ENCODE results near the gene MUC5AC. TPM values are rescaled to one million over a fixed set of nuclear protein-coding genes. Genes with fewer than 3 reads are reported as not detected.

MUC5AC gene
- total and polyA plus RNA-seq, 2 of the 13 experiments (the other 11 are each of a cell fraction or from before 2014, with no cell fraction given) = under 0.01 TPM; not detected in 1

DNA sequence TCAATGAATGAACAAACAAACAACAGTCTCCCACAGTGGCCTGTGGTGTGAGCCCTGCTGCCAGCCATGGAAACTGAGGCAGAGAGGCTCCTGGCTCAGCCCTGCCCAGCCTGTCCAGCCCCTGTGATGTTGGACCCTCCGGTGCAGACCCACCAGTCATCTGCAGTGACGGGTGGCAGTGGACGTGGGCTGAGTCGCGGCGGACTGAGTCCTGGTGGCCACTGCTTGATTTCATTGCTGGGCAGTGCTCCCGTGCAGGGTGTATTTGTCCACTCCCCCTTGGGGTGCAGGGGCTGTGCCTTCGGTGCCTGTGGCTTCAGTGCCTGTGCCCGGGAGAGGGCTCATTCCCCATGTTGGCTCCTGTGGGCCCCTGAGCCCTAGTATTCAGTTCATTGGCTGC is 31.9 kb upstream of the MUC5AC start:
- no peaks in the 10 kb centered on the region; the same call in 1 of the 2 replicates for H4K20me1 ChIP-seq (ENCODE audit: insufficient read depth, low read length)
- FAIRE-seq (no peak), DNase-seq (ENCODE audit: low spot score) (no peak), ATAC-seq (no peak)
- no TSS peak for BruUV-seq (replicated peaks)
- H3K4me3 ChIP-seq (replicated peaks in 1 of 3; ENCODE audit: insufficient read depth in 1 of 3, low read depth in 2 of 3, low read length in 3 of 3) = no peak overlapping the region
- H3K9me3 ChIP-seq (ENCODE audit: low read length) = no peaks in the 10 kb centered on the region
- H3K4me1 ChIP-seq (ENCODE audit: insufficient read depth, low read length) = no peaks in the 10 kb centered on the region
- H3K9ac ChIP-seq (ENCODE audit: insufficient read depth, low read depth, low read length) = no peak overlapping the region
- TF ChIP-seq HMG20B (CRISPR knock-in tag; conservative IDR thresholded peaks at IDR 0.05) (no peak), REL (CRISPR knock-in tag; conservative IDR thresholded peaks at IDR 0.05) (no peak), ZBTB10 (CRISPR knock-in tag; IDR thresholded peaks at IDR 0.05; ENCODE audit: borderline replicate concordance) (no peak), HNF4G (IDR thresholded peaks at IDR 0.05; ENCODE audit: borderline replicate concordance, low read depth, low read length) (no peak), HNF4G (CRISPR knock-in tag; IDR thresholded peaks at IDR 0.05; ENCODE audit: borderline replicate concordance, low read depth) (no peak), HINFP (CRISPR knock-in tag; IDR thresholded peaks at IDR 0.05; ENCODE audit: low read depth) (no peak)
- TF ChIP-seq, protein P1, sequence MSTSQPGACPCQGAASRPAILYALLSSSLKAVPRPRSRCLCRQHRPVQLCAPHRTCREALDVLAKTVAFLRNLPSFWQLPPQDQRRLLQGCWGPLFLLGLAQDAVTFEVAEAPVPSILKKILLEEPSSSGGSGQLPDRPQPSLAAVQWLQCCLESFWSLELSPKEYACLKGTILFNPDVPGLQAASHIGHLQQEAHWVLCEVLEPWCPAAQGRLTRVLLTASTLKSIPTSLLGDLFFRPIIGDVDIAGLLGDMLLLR (CRISPR knock-in tag; IDR thresholded peaks at IDR 0.05) = no peak
- TF ChIP-seq, protein P2, sequence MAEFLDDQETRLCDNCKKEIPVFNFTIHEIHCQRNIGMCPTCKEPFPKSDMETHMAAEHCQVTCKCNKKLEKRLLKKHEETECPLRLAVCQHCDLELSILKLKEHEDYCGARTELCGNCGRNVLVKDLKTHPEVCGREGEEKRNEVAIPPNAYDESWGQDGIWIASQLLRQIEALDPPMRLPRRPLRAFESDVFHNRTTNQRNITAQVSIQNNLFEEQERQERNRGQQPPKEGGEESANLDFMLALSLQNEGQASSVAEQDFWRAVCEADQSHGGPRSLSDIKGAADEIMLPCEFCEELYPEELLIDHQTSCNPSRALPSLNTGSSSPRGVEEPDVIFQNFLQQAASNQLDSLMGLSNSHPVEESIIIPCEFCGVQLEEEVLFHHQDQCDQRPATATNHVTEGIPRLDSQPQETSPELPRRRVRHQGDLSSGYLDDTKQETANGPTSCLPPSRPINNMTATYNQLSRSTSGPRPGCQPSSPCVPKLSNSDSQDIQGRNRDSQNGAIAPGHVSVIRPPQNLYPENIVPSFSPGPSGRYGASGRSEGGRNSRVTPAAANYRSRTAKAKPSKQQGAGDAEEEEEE (CRISPR knock-in tag; IDR thresholded peaks at IDR 0.05; ENCODE audit: borderline replicate concordance) = no peak
- TF ChIP-seq, protein P3, sequence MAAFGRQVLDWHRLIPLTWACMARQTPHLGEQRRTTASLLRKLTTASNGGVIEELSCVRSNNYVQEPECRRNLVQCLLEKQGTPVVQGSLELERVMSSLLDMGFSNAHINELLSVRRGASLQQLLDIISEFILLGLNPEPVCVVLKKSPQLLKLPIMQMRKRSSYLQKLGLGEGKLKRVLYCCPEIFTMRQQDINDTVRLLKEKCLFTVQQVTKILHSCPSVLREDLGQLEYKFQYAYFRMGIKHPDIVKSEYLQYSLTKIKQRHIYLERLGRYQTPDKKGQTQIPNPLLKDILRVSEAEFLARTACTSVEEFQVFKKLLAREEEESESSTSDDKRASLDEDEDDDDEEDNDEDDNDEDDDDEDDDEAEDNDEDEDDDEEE (CRISPR knock-in tag; IDR thresholded peaks at IDR 0.05) = no peak
- peaks cover 11 to 70% of the 10 kb centered on the region in 2 experiments; a peak in 4 of 5 replicates for H3K27me3 ChIP-seq (ENCODE audit: control insufficient read depth in 1 of 2, insufficient read depth in 2 of 2, low read length in 2 of 2)
- no peak overlapping the region for H2AFZ ChIP-seq (ENCODE audit: low read length)
- CTCF ChIA-PET (ENCODE audit: low intra/inter-chr PET ratio, low total read pairs) = no interaction called here
- WGBS (ENCODE audit: low lambda C conversion rate) = no CpG with 5 or more reads among the region's 9 CpGs
- no peaks in the 10 kb centered on the region for H3K36me3 ChIP-seq (replicated peaks in 1 of 2; ENCODE audit: control insufficient read depth in 1 of 2, insufficient read depth in 2 of 2, low read length in 2 of 2)
- H3K4me2 ChIP-seq (ENCODE audit: low read depth, low read length) = no peak overlapping the region
- in situ Hi-C loops (cut with HindIII; ENCODE audit: extremely low pct_ligation_motif_present, low pct_unique_long_range_greater_than_20kb) = no loop called here
- intact Hi-C loops (cut with micrococcal nuclease; ENCODE audit: unreplicated experiment) = no loop called here
- H3K79me2 ChIP-seq (ENCODE audit: insufficient read depth, low read length) = no peaks in the 10 kb centered on the region
- H3K27ac ChIP-seq (ENCODE audit: extremely low read length, insufficient read depth, low read length) = no peak overlapping the region
- POLR2A ChIA-PET = no interaction called here

All from HepG2 (cell line).